Amygdala (tissue), 56 donors: ENCODE data around the gene SLC34A2.
"Not testable (repeated sequence)": the region's sequence is repeated elsewhere in the genome, so short reads cannot be mapped to it uniquely, and the experiment has no call there.

Experiments used
- DNase-seq, 56 donors: peaks; one replicate each; lab custom pipeline; 2025; lab: John Stamatoyannopoulos, UW

Gene SLC34A2

GRCh38 chr4:25658357-25658771, 2.7 kb downstream of the SLC34A2 start:
- no peak for DNase-seq

GRCh38 chr4:25658777-25659176, 3.1 kb downstream of the SLC34A2 start:
- no peak for DNase-seq

DNA sequence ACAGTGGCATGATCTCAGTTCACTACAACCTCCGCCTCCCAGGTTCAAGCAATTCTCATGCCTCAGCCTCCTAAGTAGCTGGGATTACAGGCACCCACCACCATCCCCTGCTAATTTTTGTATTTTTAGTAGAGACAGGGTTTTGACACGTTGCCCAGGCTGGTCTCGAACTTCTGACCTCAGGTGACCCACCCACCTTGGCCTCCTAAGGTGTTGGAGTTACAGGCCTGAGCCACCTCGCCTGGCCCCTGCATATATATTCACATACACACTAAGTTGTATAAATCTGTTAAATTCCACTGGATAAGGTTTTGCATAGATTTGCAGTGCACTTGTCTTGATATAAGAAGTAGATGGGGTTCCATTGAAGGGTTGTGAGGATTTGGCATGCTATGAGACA, 5.8 kb downstream of the SLC34A2 start:
- not testable (repeated sequence) for DNase-seq

DNA sequence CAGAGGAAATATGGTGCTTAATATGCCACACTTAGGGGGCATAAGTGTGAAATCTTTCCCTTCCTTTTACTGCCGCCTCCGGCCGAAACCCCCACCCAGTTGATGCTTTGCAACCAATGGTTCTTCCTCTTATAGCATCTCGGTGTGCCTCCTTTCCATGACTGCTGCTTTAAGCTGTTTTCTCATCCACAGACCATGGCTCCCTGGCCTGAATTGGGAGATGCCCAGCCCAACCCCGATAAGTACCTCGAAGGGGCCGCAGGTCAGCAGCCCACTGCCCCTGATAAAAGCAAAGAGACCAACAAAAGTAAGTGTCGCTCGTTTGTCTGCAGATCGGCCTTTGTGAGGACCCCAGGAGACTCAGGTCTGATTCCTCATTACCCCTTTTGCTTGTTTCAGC, 6.7 kb downstream of the SLC34A2 start:
- no peak for DNase-seq

DNA sequence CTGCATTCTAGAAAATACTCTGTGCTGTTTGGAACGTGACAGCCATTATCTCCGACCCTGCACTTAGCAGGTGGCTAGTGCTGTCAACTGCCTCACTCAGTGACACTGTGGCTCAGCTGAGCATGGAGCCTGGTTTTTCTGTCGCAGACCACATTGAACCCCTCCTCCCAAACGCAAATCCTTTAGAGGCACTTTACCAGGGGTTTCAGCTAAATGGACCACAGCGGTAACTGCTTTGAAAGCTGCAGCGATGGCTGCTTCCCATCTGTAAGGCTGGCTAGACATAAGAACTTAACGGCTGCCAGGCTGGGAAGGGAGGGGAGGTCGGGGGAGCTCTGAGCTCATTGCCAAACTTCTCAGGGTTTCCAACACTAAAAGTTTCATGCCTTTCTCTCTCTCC, 8.1 kb downstream of the SLC34A2 start:
- DNase-seq = no peak

DNA sequence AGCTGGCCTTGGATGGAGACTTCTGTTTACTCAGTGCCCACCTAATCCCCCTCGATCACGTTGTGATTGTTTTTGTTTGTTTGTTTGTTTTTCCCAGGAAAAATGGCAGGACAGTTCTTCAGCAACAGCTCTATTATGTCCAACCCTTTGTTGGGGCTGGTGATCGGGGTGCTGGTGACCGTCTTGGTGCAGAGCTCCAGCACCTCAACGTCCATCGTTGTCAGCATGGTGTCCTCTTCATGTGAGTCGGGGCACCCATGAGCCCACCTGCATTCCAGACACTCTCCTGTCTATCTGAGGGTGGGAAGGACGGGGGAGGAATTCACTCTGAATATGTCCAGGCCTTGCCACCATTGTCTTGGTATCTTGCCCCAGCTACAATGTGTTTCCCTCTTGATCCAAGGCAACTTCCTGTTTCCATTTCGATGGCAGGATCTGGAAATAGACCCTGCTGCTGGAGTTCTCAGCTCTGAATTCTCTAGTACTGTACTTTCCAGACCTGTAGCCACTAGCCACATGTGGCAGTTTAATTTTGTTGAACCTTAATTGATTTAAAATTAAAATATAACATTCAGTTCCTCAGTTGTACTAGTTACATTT, 10.5 kb downstream of the SLC34A2 start:
- DNase-seq = no peak

DNA sequence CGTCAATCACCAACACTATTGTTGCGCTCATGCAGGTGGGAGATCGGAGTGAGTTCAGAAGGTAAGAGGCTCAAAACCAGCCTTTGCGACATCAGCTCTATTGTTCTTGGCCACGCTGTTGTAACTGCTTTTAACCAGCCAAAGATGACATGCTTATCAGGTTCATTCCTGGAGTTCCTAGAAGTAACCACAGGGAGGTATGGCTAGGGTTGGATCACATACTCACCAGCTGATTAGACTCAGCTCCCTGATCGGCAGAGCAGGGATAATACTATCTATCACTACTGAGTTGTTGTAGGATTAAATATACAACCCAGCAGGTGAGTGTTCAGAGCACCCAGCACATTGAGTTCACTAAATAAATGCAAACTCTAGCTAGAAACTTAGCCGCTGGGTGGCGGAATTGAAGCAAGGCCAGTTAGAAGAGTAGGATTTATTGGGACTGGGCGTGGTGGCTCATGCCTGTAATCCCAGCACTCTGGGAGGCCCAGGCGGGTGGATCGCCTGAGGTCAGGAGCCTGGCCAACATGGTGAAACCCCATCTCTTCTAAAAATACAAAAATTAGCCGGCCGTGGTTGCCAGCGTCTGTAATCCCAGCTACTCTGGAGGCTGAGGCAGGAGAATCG, 12.4 kb downstream of the SLC34A2 start:
- no peak for DNase-seq

- peak in 7 of 56 donors; percentile 2 to 28 (median 15) for DNase-seq
Measured at GRCh38 chr4:25670991-25671390, 15.3 kb downstream of the SLC34A2 start.

- DNase-seq = no peak
Measured at GRCh38 chr4:25672756-25673155, 17.1 kb downstream of the SLC34A2 start.

GRCh38 chr4:25674386-25674785, 18.7 kb downstream of the SLC34A2 start:
- DNase-seq = no peak

DNA sequence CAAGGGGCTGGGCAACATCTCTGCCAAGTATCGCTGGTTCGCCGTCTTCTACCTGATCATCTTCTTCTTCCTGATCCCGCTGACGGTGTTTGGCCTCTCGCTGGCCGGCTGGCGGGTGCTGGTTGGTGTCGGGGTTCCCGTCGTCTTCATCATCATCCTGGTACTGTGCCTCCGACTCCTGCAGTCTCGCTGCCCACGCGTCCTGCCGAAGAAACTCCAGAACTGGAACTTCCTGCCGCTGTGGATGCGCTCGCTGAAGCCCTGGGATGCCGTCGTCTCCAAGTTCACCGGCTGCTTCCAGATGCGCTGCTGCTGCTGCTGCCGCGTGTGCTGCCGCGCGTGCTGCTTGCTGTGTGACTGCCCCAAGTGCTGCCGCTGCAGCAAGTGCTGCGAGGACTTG, 20.6 kb downstream of the SLC34A2 start:
- no peak for DNase-seq

- no peak for DNase-seq
Measured at GRCh38 chr4:25677157-25677556, 21.5 kb downstream of the SLC34A2 start.

DNA sequence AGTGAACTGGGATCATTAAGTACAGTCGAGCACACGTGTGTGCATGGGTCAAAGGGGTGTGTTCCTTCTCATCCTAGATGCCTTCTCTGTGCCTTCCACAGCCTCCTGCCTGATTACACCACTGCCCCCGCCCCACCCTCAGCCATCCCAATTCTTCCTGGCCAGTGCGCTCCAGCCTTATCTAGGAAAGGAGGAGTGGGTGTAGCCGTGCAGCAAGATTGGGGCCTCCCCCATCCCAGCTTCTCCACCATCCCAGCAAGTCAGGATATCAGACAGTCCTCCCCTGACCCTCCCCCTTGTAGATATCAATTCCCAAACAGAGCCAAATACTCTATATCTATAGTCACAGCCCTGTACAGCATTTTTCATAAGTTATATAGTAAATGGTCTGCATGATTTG, 22.3 kb downstream of the SLC34A2 start:
- DNase-seq = no peak

DNA sequence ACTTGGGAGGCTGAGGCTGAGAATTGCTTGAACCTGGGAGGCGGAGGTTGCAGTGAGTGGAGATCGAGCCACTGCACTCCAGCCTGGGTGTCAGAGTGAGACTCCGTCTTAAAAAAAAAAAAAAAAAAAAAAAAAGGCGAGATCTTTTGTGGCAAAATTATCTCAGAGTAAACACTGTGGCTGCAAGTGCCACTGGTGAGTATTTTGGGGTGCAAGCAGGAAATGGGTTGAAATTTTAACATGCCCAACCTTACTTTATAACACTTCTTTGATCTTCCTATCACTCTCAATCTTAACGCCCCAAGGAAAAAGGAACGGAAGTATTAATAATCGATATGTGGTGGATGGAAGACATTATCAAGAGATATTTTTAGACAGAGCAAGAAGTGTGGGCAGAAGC, 32.1 kb downstream of the SLC34A2 start:
- DNase-seq = no peak

GRCh38 chr4:25694466-25694865, 38.8 kb downstream of the SLC34A2 start:
- no peak for DNase-seq

- no peak for DNase-seq
Measured at GRCh38 chr4:25696409-25696808, 40.8 kb downstream of the SLC34A2 start.

GRCh38 chr4:25697516-25697915, 41.9 kb downstream of the SLC34A2 start:
- no peak for DNase-seq

DNA sequence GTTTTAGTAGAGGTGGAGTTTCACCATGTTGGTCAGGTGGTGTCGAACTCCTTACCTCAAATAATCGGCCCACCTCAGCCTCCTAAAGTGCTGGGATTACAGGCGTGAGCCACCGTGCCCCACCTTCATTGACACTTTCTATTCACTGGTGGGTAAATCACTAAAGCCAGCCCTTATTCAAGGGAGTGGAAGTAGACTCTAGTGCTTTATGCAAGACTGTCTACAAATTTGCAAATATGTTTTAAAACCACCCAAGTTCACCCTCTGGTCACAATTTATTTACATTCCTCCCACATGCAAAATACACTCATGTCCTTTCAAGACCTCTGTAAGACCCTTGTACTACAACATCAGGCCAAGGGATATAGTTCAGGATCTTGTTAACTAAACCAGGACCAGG, 45.0 kb downstream of the SLC34A2 start:
- no peak for DNase-seq

GRCh38 chr4:25702848-25703247, 47.2 kb downstream of the SLC34A2 start:
- DNase-seq = peak in 39 of 56 donors; percentile 1 to 66 (median 12)

DNA sequence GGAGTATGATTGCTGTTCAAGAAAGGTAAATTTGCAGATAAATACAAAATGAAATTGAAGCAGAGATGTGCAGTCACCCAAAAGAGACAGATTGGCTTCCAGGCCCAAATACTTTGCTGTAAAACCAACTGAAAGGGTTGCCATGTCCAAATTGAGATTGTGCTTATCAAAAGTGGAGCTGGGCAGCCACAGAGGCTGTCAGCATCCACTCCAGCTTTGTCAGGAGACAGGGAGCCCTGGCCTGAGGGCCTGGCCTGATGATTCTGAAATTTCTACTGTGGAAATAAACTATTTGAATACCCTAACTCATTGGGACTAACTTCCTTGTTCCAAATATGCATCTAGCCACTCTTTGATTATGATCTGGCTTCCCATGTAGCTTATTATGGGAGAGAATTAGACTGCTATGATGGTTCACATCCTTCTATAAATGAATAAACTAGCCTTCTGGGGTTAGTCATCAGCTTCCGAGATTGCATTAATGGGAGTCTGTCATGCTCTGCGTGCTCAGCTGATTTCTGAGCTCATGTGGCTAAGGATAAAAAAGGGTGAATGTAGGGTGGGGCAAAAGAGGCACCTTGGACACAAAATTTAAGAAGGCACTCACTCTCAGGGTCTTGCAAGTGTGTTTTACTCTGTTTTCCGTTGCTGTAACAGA, 48.2 kb downstream of the SLC34A2 start:
- no peak for DNase-seq

- no peak for DNase-seq
Measured at GRCh38 chr4:25704516-25704915, 48.9 kb downstream of the SLC34A2 start.

DNA sequence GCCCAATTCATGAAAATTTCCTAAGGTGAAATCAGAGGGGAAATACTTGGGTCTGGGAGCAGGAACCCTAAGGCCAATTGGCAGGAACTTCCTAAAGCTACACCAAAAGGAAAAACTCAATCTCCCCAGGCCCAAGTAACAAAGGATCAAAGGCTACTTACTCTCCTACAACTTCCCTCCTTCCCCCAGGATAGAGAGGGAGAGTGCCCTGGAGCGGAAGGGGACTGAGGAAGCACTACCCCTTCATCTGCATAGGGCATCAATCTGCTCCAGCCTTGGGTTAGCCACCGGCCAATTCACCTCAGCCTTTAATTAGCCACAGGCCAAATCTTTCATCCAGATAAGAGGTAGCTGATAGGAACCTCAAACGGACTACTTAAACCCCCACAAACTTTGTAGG, 55.0 kb downstream of the SLC34A2 start:
- DNase-seq = no peak
